HL-60 (cell line): Measurements from ENCODE around the gene CLEC10A.

Experiments
- POLR2AphosphoS5 ChIP-seq: IDR thresholded peaks from 2 replicates; pipeline ENCODE4 v1.6.1; 2012; ENCODE audit warnings: low read depth
- REST ChIP-seq: IDR thresholded peaks from 2 replicates; pipeline ENCODE4 v1.6.1; 2012; ENCODE audit warnings: low read depth; ENCODE audit not compliant: insufficient replicate concordance
- TF ChIP-seq, protein P1 (sequence below): IDR thresholded peaks from one replicate; pipeline ENCODE4 v1.5.1; 2011; ENCODE audit warnings: low read length, control low read depth, inconsistent platforms; ENCODE audit not compliant: insufficient read depth

DNA sequence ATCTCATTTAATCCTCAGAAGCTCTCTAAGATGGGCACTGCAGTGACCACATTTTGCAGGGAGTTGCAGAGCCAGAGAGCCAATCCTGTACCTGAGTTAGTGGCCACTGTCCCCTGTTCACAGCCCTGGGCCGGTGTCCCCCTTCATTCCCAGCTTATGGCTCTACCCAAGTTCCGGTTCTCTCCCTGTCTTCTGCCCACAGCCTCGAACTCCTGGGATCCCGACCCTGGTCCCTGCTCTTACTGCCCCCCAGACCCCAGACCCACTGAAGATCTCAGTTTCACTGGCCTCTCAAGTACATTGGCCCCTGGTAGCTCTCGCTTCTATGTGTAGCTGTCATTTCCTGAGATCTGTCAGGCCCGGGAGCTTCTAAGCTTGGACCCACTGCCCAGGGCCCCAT lies 22.4 kb upstream of the CLEC10A start:
- TF ChIP-seq, protein P1, sequence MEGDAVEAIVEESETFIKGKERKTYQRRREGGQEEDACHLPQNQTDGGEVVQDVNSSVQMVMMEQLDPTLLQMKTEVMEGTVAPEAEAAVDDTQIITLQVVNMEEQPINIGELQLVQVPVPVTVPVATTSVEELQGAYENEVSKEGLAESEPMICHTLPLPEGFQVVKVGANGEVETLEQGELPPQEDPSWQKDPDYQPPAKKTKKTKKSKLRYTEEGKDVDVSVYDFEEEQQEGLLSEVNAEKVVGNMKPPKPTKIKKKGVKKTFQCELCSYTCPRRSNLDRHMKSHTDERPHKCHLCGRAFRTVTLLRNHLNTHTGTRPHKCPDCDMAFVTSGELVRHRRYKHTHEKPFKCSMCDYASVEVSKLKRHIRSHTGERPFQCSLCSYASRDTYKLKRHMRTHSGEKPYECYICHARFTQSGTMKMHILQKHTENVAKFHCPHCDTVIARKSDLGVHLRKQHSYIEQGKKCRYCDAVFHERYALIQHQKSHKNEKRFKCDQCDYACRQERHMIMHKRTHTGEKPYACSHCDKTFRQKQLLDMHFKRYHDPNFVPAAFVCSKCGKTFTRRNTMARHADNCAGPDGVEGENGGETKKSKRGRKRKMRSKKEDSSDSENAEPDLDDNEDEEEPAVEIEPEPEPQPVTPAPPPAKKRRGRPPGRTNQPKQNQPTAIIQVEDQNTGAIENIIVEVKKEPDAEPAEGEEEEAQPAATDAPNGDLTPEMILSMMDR = no peak
- TF ChIP-seq POLR2AphosphoS5 = no peak
- TF ChIP-seq REST = no peak
